Measurements from ENCODE around the gene FBXW12.

DNA sequence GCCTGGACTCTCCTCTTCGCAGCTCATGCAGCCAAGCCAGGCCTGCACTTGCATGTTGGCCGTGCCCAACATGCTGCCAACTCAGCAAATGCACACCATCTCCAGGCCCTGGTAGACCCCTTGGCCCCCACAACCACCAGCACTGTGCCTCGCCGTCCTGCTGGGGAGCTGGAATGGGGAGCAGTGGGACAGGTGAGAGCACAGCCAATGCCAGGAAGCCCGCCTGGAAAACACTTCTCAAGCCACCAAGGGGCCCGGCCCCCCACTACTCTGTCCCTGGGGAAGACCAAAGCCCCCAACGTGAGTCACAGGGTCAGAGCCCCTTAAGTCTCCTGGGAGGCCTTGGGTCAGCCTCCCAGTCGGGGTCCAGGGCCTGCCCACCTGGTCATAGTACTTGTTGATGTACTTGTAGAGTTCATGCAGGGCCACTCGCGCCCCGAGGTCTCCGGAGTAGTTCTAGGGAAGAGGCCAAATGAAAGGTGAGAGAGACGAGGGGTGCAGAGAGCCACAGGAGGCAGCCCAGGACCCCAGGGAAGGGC is 33.4 kb downstream of the FBXW12 start:
- TF ChIP-seq POLR2AphosphoS5 (IDR thresholded peaks at IDR 0.05), result no peak
- TF ChIP-seq, protein P1, sequence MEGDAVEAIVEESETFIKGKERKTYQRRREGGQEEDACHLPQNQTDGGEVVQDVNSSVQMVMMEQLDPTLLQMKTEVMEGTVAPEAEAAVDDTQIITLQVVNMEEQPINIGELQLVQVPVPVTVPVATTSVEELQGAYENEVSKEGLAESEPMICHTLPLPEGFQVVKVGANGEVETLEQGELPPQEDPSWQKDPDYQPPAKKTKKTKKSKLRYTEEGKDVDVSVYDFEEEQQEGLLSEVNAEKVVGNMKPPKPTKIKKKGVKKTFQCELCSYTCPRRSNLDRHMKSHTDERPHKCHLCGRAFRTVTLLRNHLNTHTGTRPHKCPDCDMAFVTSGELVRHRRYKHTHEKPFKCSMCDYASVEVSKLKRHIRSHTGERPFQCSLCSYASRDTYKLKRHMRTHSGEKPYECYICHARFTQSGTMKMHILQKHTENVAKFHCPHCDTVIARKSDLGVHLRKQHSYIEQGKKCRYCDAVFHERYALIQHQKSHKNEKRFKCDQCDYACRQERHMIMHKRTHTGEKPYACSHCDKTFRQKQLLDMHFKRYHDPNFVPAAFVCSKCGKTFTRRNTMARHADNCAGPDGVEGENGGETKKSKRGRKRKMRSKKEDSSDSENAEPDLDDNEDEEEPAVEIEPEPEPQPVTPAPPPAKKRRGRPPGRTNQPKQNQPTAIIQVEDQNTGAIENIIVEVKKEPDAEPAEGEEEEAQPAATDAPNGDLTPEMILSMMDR (IDR thresholded peaks at IDR 0.05), result no peak
- TF ChIP-seq POLR2A (IDR thresholded peaks at IDR 0.05), result no peak
